Renal pelvis (tissue), 4 donors: ENCODE results near the gene CDH22. TPM values are rescaled to one million over a fixed set of nuclear protein-coding genes. Genes with fewer than 3 reads are reported as not detected.

ENCODE experiments used
- DNase-seq: peaks from one replicate; pipeline ENCODE4 v3.0.0-alpha.2; 2013
- polyA plus RNA-seq, 3 donors: library from polyadenylated mRNA; unstranded; fragments of 120-200 nt; gene quantifications; one replicate each; pipeline ENCODE4 v1.2.1, GENCODE V29; 2013; ENCODE audit not compliant: insufficient read length in 3 of 3

Gene CDH22
- polyA plus RNA-seq, 3 donors, result 0.04 TPM; not detected in 2

DNA sequence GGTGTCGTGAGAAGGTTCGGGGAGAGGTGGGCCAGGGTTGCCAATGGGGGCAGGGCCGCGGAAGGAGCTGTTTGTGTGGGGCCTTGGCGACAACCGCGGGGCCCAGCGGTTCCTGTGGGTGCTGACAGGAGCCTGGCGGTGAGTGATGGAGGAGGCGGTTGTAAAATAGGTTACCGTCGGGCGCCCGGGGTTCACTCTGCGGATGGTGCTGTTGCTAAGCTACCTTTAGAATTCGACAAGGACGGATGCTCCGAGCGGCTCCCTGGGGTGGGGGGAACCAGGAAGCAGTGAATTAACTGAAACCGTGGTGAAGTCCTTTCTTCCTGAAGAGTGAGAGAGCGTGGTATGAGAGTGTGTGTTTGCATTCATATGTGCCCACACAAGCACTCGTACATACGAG is 61.7 kb downstream of the CDH22 start:
- DNase-seq, result no peak

DNA sequence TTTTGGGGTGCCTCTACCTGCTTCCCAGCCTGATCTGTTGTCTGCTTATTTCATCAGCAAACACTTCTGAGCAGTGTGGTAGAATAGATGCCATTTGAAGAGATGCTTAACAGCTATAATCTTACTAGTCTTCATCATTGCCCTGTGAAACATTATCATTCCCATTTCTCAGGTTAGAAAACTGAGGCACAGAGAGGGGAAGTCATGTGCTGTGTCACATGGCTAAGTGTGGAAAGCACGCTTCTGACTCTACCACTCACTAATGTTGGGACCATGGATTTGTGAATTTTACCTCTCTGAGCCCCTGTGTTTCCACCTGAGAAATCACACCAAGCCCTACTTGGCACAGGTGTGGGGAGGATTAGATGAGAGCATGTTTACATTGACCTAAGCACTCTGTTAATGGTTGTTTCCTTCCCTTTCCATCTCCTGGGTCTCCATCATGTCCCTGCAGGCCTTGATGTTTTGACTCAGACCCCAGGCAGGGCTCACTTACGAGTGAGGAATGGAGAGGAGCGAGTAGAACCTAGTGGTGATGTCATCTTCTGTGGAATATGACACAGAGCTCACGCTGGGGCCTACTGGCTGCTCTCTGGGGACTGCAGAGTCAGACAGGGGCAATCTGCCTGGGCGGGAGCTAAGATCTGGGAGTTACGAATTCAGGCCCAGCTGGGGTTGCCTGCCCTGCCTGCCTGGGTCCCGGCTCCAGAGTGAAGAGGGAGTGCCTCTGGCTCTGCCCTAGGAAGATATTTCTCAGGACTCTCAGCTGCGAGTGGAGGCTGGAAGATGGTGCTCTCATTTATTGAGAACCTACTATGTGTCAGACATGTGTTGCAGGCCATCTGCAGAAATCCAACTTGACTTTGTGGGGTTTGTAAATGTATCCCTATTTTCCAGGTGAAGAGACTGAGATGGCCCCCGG is 64.3 kb downstream of the CDH22 start:
- DNase-seq, result no peak

DNA sequence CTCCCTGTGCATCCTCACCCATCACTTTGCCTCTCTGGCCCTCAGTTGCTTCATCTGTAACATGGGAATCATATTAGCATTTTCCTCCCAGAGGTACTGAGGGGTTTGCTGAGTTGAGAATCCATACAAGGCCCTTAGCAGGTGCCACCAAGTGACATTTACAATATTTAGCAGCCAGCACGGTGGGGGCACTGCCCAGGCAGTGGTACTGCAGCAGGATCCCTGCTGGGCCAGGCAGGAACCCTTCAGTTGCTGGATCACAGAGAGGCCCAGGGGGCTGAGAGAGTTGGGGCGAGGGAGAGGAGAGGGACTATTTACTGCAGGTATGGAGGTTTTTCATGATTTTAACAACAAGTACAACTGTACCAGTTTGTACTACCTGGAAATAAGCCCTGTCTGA is 65.9 kb downstream of the CDH22 start:
- DNase-seq, result no peak

DNA sequence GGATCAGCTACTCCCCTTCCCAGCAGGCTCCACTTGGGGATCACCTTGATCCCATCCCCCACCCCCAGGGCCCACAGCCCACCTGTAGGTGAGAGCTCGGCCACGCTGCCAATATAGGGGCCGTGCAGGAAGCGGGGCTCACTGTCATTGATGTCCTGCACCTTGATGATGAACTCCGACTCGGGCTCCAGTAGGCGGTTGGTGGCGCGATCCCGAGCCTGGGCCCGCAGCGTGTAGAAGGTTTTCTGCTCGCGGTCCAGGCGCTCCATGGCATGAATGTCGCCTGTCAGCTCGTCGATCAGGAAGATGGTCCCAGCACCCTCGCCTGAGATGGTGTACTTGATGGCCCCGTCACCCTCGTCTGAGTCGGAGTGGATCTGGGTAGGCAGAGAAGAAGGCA is 67.4 kb downstream of the CDH22 start:
- no peak for DNase-seq

DNA sequence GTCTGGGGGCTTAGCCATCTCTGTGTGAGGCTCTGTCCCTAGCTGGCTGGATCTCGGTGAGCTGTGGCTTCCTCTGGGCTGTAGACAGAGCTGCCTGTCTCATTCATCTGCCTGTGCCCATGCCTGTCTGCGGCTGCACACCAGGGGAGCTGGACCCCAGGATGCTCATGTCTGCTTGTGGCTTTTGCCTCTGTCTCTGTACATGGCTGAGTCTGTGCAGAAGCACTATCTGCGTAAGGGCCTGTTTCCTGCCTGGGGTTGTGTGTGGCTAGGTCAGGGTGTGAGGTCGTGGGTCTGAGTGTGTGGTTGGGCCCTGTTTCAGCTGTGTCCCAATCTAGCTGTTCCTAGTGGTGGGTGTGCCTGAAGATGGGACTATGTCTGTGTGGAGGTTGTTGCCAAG is 68.2 kb downstream of the CDH22 start:
- no peak for DNase-seq

DNA sequence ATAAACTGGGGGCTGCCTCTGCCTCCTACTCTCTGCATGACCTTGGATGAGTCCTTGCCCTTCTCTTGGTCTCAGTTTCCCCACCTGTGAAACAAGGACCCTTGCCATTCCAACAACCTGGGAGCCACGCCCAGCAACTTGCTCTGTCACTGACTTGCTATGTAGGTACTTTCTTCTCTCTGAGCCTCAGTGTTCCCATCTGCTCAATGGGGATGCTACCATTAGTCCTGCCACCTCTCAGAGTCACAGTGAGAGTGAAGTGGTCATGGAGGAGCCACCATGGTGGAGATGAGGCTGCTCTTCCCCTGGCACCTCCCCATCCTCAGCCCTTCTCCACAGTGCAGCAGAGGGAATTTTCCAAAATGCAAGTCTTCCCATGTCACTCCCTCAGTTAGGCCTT is 70.6 kb downstream of the CDH22 start:
- no peak for DNase-seq

DNA sequence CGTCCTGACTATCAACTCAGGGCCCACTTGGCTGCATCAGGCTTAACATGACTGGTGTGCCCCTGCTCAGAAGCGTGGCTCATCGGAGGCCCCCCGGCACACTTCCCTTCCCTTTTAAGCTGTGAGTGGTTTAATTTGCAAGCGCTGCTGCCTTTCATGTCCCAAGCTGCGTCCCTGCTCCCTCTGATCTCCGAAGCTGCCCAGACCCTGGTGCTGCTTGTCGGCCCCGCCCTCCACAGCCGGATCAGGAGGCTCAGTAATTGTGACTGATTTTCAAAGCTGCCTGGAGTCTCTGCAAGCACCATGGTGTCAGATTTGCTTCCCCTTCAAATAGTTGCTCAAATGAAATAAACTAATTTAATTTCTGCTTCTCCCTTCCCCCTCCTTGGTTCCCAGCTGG is 71.1 kb downstream of the CDH22 start:
- DNase-seq, result no peak

DNA sequence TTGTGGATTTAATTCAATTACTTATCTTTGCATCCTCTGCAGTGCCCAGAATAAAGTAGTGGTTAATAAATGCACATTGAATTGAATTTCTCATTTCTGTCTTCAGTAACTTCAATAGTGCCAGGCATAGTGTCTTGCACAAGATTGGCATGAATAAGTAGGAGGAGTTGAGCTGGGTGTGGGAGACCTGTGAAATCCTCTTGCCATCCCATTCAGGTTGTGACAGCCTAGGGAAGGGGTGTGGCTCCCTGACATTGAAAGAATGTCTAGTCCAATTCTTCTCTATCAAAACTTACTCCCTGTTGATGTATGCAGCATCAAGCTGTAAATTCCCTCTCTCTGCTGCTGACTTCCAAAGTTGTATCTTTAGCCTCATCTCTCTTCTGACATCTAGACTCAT is 73.2 kb downstream of the CDH22 start:
- no peak for DNase-seq

DNA sequence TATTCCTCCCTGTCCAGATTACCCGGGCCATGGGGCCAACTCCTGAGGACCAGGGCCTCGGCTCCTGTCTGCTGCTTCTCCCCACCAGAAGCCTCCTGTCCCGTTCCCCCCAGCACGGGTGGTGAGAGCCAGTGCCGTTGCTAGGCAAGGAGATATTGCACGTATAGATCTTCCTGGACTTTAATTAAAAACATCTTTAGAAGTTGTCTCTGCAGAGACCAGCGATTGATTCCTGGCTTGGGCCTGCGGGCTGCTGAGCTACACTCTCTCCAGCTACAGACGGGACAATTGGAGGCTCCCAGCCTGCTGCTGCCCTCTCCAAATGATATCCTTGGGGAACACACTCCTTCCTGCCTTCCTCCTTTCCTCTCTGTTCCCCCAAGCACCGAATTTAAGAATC is 74.6 kb downstream of the CDH22 start:
- no peak for DNase-seq

DNA sequence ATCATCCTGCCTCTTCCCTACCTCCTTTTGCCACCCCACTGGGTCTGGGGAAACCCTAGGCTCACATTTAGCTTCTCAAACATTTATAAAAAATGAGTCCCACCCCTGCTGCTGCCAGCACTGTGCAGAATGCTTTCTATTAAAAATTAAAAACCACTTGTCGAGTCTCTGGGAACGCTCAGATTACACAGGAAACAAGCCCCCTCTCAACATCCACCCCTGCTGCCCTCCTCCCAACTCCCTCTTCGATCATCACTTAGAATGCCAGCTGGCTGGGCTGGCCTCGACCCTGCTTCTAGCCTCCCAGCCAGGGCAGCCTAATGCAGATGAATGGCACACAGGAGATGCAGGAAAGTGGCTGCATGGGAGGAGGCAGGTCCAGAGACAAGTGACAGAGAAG is 75.8 kb downstream of the CDH22 start:
- DNase-seq, result no peak

DNA sequence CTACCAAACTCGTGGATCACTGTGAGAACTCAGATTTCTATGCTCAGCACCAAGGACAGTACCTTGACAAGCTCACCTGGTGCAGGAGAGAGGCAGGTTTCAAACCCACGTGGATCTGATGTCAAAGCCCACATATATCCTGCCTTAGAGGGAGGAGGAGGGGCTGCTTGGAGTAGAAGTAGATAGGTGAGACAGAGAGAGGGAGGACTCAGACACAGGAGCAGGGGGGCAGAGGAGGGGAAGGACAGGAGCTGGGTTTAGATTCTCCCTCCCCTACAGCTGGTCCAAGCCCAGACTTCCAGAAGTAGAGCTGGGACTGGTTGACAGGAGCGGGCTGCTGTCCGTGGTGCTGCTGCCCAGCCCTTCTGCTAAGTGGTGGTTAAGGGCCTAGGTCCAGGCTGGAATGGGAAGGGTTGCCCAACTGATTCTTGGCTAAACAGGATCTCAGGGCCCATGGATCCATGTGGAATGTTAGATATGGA is 77.5 kb downstream of the CDH22 start:
- peak; percentile 68 for DNase-seq

DNA sequence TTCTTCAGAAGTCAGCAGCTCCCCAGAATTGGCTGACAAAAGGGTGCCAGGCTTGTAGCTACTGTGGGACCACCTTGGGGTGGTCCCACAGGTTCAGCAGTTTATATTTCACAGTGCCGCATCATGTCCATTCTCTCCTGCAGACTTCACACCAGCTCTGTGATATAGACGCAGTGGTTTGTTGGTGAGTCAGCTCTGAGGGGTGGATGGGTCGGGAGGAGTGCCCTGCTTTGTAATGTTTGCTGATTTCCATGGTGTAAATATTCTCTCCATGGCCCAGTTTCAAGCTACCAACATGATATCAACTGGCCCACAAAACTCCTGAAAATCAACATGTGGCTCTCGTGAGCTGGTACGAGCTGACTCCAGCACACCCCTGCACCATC is 78.2 kb downstream of the CDH22 start:
- no peak for DNase-seq

DNA sequence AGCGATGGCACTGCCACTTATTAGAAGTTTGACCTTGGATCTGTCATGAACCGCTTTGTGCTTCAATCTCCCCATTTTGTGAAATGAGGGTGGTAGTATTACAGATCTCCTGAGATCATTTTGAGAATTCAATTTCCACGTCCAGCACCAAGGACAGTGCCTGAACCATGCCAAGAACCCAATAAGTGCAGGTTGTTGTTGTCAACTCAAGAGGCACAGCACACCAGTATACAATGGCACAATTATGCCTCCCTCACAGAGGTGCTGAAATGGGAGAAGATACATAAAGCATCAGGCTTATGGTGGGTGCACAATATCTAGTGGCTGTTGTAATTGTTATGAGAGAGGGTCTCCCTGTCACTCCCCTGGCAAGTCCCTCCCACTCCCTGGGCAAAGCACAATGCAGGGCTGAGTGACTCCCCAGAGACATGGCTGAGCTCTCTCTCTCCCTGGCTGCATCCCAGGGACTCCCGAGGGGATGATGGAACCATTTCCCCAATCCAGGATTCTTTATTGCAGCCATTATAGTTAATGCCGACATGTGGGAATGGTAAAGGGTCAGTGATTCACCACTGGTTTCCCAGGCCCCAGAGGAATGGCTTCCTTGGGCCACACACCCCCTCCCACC is 78.7 kb downstream of the CDH22 start:
- DNase-seq, result no peak

DNA sequence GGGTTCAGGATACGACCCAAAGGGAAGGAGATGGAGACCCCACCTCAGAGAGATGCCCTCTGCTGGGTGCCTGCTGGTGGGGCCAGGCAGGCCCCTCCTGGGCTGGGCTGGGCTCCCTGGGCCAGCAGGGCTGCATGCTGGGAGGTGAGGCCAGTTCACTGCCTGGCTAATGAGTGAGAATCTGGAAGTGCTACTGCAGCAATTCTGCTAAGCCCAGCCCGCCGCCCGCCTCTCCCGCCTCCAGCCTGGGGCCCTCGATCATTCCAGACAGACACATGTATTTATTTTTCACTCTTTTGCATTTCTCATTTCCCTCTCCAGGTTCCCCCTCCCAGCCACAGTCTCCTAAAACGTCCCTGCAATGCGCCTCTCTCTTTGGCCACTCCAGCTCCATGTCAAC is 79.6 kb downstream of the CDH22 start:
- no peak for DNase-seq

DNA sequence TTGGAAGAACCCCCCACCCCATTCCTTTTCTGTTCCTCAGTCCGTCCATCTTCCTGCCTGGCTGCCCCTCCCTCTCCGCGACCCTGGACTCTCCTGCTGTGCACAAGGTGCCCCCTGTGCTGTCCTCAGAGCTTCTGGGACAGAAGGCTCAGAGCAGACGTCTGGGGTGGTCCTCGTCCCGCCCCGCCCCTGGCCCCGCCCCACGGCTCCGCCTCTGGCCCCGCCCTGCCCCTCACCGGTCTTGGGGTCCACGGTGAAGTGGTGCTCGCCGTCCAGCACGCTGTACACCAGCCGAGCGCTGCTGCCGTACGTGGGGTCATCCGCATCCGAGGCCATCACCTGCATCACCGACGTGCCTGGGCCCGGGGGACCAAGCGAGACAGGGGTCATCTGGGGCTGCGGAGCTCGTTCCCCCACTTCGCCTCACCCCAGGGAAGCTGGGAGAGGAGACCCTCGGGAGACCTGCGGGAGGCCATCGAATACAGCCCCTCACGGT is 81.0 kb downstream of the CDH22 start:
- DNase-seq, result no peak

DNA sequence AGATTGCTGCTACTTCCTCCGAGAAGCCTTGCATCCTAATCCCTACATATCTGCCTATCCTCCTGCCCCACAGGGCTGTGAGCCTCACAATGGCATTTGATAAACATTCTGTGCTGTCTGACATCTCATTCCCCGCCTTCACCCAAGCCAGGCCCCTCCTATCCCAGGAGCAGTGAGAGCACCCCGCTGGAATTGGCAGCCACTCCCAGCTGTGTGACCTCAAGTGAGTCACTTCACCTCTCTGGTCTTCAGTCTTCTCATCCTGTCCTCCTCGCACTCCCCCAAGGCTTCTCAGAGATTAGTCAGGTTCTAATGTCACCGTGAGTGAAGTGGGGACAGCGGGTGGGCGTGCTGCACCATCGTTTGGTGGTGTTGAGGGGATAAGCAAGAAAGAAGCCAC is 81.7 kb downstream of the CDH22 start:
- no peak for DNase-seq

DNA sequence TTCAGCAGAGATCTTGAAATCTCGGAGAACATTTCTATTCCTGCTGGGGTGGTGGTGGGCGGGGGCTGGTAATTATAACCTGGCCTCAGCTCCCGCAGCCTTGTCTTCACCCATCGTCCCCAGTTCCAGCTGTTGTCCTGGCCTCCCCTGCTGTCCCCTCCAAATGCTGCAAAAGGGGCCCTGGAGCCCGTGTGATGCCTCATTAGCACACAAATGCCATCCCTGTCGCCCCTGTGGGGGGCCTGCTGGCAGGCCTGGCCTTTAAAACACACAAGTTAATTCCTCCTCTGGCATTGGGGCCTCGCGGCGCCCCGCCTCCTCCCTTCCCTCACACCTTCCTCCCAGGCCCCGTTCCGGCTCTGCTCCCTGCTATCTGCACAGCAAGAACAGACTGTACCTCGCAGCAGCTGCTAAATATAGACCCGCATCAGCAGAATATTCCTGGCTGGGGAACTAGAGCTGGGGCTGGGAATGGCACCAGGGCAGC is 85.7 kb downstream of the CDH22 start:
- no peak for DNase-seq

DNA sequence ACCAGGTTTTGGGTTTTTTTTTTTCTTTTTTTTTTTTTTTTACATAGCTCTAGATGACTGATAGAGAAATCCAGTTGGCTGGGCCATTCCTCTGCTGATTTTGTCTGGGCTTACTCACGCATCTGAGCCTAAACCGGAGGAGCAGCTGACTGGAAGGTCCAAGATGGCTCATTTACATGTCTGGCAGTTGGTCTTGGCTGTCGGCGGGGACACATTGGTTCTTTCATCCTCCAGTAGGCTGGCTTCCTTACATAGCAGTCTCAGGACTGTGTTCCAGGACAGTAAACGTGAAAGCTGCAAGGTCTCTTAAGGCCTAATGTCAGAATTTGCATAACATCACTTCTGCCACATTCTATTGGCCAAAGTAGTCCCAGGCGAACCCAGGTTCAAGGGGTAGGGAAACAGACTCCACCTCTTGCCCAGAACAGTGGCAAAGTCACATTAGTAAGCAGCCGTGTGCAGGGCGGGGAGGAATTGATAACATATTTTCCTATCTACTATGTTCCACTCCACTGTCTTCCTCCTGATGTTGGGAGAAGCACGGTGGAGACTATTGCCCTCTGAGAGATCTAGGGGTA is 87.0 kb downstream of the CDH22 start:
- no peak for DNase-seq

DNA sequence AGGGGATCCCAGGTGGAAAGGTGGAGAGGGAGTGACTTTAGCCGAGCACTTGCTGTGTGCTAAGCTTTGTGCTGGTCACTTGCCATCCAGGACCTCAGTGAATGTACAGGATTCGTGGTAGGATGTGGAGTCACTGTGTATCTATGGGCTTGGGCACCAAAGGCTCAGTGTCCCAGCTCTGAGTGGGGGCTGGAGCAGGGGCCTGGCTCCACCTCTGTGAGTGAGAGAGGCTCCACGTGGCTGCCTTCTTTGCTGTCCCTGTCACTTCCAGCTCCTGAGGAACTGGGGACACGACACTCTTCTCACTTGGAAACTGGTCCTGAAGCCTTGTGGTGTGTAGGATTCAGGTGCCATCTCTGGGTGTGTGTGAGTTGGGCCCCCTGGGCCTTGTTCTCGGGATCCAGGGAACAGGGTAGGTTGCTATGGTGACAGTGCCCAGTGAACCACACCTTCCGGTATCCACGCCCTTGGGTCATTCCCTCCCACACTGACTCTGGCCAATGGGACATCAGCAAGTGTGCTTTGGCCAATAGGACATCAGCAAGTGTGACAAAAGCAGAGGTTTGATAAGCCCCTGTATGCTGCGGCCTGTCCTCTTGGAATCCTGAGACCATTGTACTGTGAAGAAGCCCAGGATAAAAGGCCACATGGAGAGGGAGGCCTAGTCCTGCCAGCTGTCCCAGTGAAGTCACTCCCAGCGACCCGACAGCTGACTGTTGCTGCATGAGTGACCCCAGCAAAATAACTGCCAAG is 87.7 kb downstream of the CDH22 start:
- DNase-seq, result peak; percentile 65

DNA sequence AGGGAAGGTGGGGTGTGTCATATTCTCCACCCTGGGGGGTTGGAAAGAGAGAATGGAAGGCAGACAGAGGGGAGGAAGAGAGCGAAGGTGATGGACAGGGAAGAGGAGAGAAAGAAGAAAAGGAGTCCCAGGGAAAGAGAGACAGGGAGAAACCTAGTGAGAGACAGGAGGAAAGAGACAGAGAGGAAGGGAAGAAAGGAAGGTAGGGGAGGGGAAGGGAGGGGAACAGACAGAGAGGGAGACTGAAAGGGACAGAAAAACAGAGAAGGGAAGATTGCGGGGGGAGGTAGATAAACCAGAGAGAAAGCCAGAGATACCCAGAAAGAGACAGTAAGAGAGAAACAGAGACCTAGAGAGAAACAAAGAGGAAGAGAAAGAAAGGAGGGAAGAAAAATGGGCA is 88.4 kb downstream of the CDH22 start:
- DNase-seq, result no peak

DNA sequence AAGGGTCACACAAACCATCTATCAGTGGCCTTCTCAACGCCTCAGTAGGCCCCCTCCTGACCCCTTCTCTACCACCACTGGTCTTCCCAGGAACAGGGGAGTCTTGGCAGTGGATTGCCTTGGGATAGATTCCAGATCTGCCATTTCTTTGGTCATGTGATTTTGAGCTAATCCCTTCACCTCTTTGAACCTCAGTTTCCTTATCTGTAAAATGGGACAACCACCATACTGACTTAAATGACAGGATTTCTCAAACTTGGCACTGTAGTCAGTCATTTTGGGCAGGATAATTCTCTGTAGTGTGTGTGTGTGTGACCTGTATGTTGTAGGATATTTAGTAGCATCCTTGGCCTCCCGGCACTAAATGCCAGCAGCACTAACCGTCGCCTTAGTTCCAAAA is 89.1 kb downstream of the CDH22 start:
- DNase-seq, result no peak

DNA sequence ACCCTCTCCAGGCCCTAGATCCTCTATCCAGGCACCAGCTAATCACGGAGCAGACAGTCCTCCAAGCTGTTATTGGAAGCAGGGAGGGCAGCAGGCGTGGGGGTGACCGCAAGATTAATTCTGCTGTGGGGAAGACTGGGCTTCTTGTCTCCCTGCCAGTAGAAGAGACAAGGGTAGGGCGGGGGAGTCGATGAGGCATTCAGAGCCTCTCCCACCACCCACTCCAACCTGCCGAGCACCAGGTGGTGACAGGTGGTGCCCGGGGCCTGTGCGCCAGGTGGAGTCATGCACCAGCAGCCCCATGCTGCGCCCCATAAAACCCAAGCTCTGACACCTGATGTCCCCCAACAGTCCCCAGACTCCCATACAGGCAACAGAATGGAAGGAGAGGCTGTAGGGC is 89.6 kb downstream of the CDH22 start:
- DNase-seq, result no peak
